ENCODE measurements around the gene CST6. TPM values are rescaled to one million over a fixed set of nuclear protein-coding genes. Genes with fewer than 3 reads are reported as not detected.
A peak's percentile ranks its signal among the peaks of the same experiment; 100 is the strongest.

CST6 gene
- polyA plus RNA-seq, 3 donors, result 0.41 TPM; not detected in 2

DNA sequence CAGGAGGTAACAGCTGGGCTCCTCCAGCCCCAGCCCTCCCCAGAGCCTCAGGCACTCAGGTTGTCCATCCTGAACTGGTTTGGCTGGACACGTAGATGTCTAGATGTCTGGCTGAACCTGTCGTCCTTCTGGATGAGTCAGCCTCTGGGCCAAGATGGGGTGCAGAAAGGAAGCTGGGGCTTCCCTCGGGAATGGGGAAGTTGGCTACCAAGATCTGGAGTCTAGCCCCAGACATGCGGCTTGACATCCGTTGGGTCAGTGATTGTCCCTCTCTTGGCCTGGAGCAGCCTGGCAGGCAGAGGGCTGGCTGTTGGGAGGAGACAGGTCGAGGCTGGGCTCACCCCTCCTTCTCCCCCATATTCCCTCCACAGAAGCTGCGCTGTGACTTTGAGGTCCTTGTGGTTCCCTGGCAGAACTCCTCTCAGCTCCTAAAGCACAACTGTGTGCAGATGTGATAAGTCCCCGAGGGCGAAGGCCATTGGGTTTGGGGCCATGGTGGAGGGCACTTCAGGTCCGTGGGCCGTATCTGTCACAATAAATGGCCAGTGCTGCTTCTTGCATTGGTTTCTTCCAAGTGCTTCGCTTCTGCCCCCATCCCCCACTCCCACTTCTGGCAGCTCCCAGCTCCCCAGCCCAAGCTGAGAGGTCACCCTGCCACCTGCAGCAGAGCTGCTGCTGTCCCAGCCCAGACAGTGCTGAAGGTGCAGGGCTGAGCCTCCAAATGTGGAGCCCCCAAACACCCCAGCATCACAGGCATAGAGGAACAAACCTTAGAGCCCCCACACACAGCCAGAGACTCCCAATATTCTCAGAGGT lies 1.3 kb downstream of the CST6 start:
- Histone ChIP-seq H3K4me3 (replicated peaks in 1 of 3; ENCODE audit: low read depth in 2 of 3, low read length in 3 of 3) (no peak overlapping the region), H3K4me1 (ENCODE audit: control insufficient read depth in 1 of 2, insufficient read depth in 2 of 2, low read length in 2 of 2) (peaks cover 42 to 43% of the 10 kb centered on the region in 2 donors), H3K27ac (ENCODE audit: low read depth in 1 of 2, low read length in 2 of 2) (peak overlapping the region; percentile 18 to 28), H2AFZ (ENCODE audit: insufficient read depth, low read depth, low read length, poor library complexity, severe bottlenecking) (peak overlapping the region; percentile 21), H3K36me3 (replicated peaks in 1 of 2; ENCODE audit: control insufficient read depth in 1 of 2, insufficient read depth in 2 of 2, low read length in 2 of 2) (peaks cover 5 to 8% of the 10 kb centered on the region in 2 donors), H3K79me2 (ENCODE audit: insufficient read depth, low read length) (no peaks in the 10 kb centered on the region), H4K20me1 (ENCODE audit: insufficient read depth, low read length) (no peaks in the 10 kb centered on the region), H3K4me2 (replicated peaks; ENCODE audit: extremely low read depth, low read length, poor library complexity, severe bottlenecking) (peak overlapping the region; percentile 53), H3K9ac (ENCODE audit: insufficient read depth, low read length, poor library complexity, severe bottlenecking) (peak overlapping the region; percentile 16), H3K9me3 (replicated peaks in 1 of 2; ENCODE audit: control insufficient read depth in 1 of 2, insufficient read depth in 1 of 2, low read length in 2 of 2) (no peaks in the 10 kb centered on the region), H3K27me3 (ENCODE audit: control insufficient read depth in 2 of 2, insufficient read depth in 2 of 2, low read length in 2 of 2) (peaks cover 14 to 23% of the 10 kb centered on the region in 2 donors)
- H3K36me3 Mint-ChIP-seq, result peaks cover 13 to 21% of the 10 kb centered on the region in 2 donors
- peak overlapping the region; percentile 42 to 87 (median 71) for H3K27ac Mint-ChIP-seq
- peaks cover 22 to 35% (median 32%) of the 10 kb centered on the region in 3 donors for H3K27me3 Mint-ChIP-seq (ENCODE audit: low read depth in 3 of 3)
- H3K9me3 Mint-ChIP-seq, result peaks cover 0 to 5% (median 2%) of the 10 kb centered on the region in 7 donors
- intact Hi-C loops (cut with micrococcal nuclease), result no loop called here
- no peak for TF ChIP-seq CTCF (IDR thresholded peaks at IDR 0.05)
- DNase-seq, result peak; percentile 90 to 97 (median 95)
- 21% methylated on average over 9 of the region's 12 CpGs for WGBS (ENCODE audit: insufficient coverage)
- H3K4me3 Mint-ChIP-seq, result peak overlapping the region in 1 of 2 donors; percentile 71
- H3K4me1 Mint-ChIP-seq, result peaks cover 40% of the 10 kb centered on the region

- no peaks in the 10 kb centered on the region for H3K9me3 ChIP-seq (replicated peaks in 1 of 2; ENCODE audit: control insufficient read depth in 1 of 2, insufficient read depth in 1 of 2, low read length in 2 of 2)
- H3K4me3 Mint-ChIP-seq, result no peak overlapping the region
- H3K79me2 ChIP-seq (ENCODE audit: insufficient read depth, low read length), result no peaks in the 10 kb centered on the region
- H2AFZ ChIP-seq (ENCODE audit: insufficient read depth, low read depth, low read length, poor library complexity, severe bottlenecking), result no peak overlapping the region
- H3K4me1 Mint-ChIP-seq, result peaks cover 41% of the 10 kb centered on the region
- H3K4me2 ChIP-seq (replicated peaks; ENCODE audit: extremely low read depth, low read length, poor library complexity, severe bottlenecking), result peak overlapping the region; percentile 53
- TF ChIP-seq CTCF (IDR thresholded peaks at IDR 0.05), result no peak
- no peak overlapping the region for H3K27ac ChIP-seq (ENCODE audit: low read depth in 1 of 2, low read length in 2 of 2)
- intact Hi-C loops (cut with micrococcal nuclease), result no loop called here
- peak overlapping the region in 1 of 7 donors; percentile 33 for H3K27ac Mint-ChIP-seq
- no peak overlapping the region for H3K4me3 ChIP-seq (replicated peaks in 1 of 3; ENCODE audit: low read depth in 2 of 3, low read length in 3 of 3)
- H3K4me1 ChIP-seq (ENCODE audit: control insufficient read depth in 1 of 2, insufficient read depth in 2 of 2, low read length in 2 of 2), result peaks cover 42 to 43% of the 10 kb centered on the region in 2 donors
- peaks cover 22 to 35% (median 32%) of the 10 kb centered on the region in 3 donors for H3K27me3 Mint-ChIP-seq (ENCODE audit: low read depth in 3 of 3)
- H3K36me3 Mint-ChIP-seq, result peaks cover 19 to 27% of the 10 kb centered on the region in 2 donors
- no peak overlapping the region for H3K9ac ChIP-seq (ENCODE audit: insufficient read depth, low read length, poor library complexity, severe bottlenecking)
- DNase-seq, result no peak
- no peaks in the 10 kb centered on the region for H4K20me1 ChIP-seq (ENCODE audit: insufficient read depth, low read length)
- H3K9me3 Mint-ChIP-seq, result peaks cover 0 to 5% (median 2%) of the 10 kb centered on the region in 7 donors
- WGBS (ENCODE audit: insufficient coverage), result 96% methylated on average over 5 of the region's 7 CpGs
- H3K27me3 ChIP-seq (ENCODE audit: control insufficient read depth in 2 of 2, insufficient read depth in 2 of 2, low read length in 2 of 2), result peaks cover 14 to 23% of the 10 kb centered on the region in 2 donors
- H3K36me3 ChIP-seq (replicated peaks in 1 of 2; ENCODE audit: control insufficient read depth in 1 of 2, insufficient read depth in 2 of 2, low read length in 2 of 2), result peaks cover 8 to 9% of the 10 kb centered on the region in 2 donors
Observed at GRCh38 chr11:66013762-66014100, 1.9 kb downstream of the CST6 start.
